HG03095 (cell line): ENCODE data around the gene KCNH5.
"Not testable (repeated sequence)": the region's sequence is repeated elsewhere in the genome, so short reads cannot be mapped to it uniquely, and the experiment has no call there.

Source experiments
- ATAC-seq: cut with Tn5 transposase; IDR thresholded peaks from one replicate; pipeline ENCODE4 v1.9.1; 2021; ENCODE audit warnings: moderate library complexity; ENCODE audit not compliant: unreplicated experiment

The KCNH5 gene

DNA sequence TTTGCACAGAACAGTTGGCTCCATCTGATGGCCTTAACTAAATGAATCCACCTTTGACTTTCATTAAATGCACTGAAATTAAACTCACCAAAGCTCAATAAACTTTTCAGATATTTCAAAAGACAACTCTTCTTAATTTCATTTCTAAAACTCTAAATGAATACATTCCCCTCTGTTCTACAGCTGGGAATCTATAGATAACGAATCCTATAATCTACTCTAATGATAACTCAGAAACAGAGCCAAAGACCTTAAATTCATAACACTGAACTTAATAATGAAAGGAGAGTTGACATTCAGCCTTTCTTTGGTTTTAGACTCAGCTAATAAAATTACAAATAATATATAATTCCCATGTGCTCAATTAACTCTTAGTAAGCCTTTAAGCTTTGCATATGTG is 150.5 kb downstream of the KCNH5 start:
- ATAC-seq, result no peak

DNA sequence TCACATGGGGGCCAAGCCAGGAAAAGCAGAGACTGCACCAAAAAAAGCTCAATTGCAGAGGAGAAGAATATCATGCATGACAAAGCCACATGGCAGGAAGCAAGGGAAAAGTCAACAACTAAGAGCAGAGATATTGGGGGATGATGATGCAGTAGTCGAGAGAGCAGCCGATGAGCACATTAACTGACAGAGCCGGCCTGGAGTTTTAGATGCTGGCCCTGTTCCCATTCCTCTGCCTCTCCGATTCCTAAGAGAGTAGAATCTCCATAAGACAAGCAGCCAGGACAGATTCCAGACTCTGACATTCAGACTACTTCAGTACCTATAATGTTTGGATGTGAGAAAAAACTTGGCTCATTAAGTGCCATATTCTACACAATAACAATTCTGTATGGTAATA is 155.9 kb downstream of the KCNH5 start:
- ATAC-seq, result no peak

DNA sequence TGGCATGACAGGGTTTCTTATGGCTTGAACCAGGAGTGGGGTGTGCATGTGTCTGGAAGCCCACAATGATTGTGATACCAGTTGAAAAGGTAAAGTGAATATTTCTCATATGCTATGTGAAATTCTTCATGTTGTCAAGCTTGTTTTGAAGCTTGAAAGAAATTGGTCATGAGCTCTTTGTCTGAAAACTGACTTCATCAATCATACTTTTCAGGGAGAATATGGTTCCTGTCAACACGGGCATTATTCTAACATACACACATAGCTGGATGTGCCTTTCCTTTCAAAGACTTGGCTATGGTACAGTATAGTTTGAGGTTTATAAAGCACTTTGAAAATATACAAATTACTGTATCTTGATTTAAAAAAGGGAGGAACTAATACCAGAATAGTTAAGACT is 158.8 kb downstream of the KCNH5 start:
- ATAC-seq, result no peak

DNA sequence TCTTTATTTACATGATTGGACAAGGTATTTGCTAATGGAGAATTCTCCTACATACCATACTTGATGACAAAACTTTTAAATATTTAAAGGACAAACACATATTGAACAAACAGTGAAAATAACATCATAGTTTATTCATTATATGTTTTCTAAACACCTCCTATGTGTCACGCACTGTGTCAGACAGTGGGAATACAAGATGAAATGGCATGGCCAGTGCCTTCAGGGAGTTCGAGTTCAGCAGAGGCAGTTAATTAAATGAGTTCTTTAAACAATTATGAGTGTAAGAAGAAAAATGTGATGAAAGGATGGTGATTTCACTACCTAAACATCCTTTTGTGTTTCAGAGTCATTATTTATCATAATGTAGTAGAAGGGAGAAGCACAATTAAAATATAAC is 159.8 kb downstream of the KCNH5 start:
- ATAC-seq, result no peak

DNA sequence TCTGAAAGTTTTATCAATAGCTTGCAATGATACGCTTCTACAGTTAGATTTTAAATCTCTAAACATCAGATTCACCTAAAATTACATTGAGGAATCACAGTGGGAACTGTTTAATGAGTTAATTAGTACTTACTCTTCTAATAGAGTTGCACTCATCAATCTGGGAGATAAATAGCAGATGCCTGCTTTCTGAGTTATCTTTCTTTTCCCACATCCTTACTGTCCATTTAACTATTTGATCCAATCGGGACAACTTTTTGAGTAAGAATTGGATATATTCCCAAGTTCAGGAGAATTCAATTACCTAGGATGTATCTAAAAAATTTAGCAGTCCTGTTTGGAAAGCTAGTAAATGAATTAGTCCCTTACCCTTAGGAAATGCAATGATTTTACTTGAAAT is 162.3 kb downstream of the KCNH5 start:
- ATAC-seq, result no peak

DNA sequence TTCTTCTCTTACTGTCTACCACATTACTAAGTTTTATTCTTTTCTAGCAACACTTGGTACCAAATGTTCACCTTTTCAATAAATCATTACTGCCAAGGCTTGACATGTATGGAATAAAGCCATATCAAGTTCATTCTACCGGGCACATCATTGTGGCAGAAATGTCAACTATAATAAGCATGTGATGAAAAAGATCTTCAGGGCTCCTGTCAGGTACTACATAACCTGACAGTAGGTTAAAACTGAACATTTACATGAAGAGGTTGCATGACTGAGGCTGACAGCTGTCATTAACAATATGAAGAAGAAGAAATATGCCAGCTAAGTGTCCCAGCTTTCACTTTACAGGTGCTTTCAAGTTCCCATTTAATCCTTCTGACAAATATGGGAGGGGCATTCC is 178.9 kb downstream of the KCNH5 start:
- ATAC-seq, result no peak

DNA sequence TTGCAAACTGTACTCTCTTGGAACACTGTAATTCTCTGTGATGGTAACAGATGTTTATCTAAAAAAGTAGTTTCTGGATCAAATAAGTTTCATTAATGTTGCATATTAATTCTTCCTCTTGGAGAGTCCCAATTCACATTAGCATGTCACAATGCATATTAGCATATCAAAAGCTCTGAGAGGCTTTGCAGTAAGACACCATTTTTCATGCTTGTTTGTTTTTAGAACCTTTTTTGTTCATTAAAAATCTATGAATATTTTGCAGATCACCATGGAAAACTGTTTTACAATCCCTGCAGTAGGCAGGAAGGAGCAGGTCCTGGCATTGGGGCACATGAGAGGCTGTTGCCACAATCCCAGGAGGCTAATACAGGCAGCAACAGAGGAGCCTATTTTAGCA is 180.7 kb downstream of the KCNH5 start:
- ATAC-seq, result no peak

DNA sequence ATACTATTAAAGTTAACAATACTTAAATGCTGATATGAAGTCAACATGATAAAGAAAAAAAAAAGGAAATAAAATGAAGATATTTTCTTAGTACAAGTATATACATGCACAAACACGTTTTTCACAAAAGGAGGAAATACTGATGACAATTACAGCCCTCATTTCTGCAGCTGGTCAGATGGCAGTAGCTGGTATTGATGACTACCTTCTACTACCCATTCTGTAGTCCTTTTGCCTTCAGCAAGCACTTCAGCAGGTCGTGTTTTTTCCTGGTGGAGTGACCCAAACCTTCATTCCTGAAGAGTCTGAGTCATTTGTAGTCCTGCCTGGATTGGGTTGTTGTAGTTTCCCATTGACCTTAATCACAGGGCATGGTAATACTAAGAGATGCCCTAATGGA is 187.2 kb downstream of the KCNH5 start:
- not testable (repeated sequence) for ATAC-seq

DNA sequence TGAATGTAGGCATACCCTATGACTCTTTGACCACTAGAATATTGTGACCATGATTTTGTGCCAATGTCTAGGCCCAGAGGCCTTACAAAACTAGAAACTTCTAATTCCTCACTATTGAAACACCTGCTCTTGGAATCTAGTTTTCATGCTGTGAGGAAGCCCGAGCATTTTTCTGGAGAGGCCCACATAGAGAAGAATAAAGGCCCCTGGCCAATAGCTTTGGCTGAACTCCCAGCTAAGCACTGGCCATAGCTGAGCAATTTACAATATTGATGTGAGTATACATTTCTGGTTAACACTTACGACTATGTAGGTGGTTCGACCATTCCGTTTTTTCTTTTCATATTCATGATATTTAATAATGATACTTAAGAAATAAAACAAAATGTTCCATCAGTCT is 190.3 kb downstream of the KCNH5 start:
- no peak for ATAC-seq

DNA sequence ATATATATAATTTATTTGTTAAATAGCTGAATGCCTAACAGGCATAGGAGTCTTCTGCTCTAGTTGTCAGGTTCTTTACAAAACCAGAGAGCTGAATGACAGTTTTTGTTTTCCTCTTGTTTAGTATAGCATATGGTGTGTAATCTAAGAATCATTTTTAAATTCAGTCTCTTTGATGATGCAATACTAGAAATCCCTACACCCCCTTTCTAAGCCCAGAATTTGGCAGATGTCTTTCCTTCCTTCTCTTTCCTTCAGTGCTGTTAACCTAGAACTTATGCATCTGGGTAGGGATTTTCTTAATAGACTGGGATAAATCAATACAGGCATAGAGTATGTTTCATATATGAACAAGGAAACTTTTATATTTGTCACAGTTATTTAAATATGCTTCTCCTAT is 198.1 kb downstream of the KCNH5 start:
- ATAC-seq, result no peak

DNA sequence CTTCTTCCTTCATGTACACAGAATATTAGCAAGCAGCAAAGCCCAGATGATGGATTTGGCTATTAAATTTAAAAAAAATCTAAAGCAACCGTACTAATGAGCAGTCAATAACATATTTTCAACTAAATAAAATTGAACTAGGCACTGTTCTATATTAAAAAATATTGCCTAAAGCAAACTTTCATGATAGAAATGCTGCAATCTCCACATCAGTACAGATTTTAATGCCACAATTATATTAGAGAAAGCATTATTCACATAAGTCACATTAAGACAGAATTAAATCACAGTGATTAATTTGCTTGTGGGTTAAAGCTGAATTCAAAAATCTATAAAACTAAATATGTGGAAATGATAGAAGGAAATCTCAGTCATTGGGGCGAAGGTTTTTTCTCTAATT is 200.7 kb downstream of the KCNH5 start:
- no peak for ATAC-seq

DNA sequence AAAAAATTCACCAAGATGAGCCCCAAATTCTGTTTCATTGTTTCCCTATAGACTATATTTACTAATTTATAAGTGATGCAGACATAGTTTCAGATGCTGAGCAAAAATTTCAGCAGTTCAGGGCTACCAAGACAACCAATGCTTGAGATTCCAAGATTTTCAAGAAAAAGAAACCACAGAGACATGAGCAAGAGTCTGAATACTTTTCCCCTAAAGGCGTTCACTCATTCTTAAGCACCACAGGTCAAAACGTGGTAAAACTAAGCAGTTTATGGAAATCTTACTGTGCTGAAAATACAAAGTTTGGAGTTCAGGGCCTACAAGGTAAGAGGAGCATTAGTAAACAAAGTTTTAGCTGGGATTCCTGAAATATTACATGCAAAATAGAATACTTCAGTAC is 221.2 kb downstream of the KCNH5 start:
- no peak for ATAC-seq

DNA sequence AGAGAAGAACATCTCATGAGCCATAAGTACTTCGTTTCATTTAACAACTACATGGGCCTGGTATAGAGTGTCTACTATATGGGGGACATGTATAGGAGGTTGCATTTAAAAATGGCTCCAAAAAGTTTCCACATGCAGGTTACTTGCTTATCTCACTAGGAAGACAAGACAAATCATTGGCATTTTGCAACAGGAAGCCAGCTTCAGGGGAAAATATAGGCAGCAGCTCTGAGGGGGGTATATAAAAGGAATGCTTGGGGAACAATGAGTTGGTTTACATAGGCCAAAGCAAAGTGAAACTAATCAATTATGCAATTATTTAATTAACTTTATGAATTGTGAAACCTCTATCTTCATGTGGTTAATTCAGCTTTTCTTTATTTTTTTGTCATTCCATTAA is 225.3 kb downstream of the KCNH5 start:
- ATAC-seq, result no peak

DNA sequence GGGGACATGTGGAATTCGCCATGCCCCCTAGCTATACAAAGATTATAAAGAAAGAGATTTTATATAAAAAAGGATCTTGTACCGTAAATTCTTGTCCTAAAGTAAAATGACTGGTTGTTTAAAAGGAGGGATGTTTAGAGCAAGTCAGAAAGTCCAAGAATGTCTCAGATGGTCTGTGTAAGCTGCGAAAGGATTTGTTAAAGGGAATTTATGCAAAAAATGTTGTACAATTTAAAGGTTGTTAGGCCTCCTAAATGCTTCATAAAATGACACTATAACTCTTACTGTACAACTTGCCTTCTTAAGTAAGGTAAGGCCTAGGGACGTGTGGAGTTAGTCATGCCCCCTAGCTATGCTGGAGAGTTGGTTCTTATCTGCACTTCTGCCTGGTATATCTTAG is 237.6 kb downstream of the KCNH5 start:
- no peak for ATAC-seq

DNA sequence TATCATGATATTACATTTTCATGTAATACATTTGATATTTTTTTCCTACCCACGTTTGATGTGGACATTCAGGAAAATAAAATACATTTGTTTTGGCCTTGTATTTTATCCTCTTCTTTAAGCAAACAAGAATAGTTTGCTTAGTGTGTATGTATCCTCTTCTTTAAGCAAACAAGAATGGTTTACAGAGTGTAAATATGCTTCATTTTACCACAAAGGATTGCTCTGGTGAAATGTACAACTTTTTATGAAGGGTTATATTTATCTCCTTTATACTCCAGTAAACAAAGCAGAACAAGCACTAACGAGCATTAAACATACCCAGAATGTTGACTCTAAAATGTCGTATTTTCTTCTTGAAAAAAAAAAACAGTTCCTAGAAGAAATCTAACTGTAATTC is 244.7 kb downstream of the KCNH5 start:
- ATAC-seq, result no peak

DNA sequence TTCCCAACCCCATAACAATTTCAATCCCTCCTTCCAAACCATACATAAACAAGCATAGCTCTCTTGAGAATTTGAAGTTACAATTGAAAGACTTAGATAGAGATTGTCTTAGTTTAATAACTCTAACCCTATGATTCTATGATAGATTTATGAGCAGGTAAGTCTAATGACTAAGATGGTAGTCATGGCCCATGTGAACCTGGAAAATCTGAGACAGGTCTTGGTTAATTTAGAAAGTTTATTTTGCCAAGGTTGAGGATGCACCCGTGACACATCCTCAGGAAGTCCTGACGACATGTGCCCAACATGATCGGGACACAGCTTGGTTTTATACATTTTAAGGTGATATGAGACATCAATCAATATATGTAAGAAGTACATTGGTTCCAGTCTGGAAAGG is 248.8 kb downstream of the KCNH5 start:
- no peak for ATAC-seq

DNA sequence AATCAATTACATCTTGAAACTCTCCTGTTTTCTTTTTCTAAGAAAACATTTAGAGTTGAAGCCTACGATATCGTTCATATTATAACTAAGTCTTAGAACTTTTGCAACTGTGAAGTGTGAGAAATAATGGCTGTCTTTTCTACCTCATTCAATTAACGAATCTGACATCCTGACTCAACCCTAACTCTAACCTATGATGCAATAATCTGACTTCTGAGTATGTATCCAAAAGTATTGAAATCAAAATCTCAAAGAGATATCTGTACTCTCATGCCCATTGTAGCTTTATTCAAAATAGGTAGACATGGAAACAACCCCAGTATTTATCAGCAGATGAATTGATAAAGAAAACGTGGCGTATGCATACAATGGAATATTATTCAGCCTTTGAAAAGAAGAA is 252.7 kb downstream of the KCNH5 start:
- no peak for ATAC-seq

DNA sequence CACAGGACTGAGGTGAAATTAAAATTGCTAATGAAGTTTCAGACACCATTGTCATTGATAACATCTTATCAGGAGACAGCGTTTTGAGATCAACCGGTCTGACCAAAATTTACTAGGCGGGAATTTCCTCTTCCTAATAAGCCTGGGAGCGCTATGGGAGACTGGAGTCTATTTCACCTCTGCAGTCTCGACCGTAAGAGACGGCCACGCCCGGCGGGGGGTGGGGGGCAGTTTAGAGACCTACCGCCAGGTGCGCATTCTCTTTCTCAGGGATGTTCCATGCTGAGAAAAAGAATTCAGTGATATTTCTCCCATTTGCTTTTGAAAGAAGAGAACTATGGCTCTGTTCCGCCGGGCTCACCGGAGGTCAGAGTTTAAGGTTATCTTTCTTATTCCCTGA is 263.9 kb downstream of the KCNH5 start:
- not testable (repeated sequence) for ATAC-seq

DNA sequence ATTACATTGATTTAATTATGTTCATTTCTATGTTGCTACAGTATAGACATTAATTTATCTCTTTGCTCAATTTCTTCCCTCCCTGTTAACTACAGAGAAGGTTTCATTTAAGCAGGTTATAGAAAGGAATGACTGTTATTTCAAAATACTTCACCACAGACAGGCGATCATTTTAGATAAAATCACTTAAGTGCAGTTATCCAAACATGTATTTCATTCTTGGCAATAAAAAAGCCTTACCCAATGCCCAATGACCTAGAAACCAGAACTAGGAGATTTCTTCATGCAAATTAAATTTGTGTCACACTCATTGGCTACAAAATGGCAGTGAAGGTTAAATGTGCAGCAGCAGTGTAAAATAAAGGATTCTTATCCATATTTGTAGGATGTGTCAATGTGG is 266.4 kb downstream of the KCNH5 start:
- no peak for ATAC-seq

DNA sequence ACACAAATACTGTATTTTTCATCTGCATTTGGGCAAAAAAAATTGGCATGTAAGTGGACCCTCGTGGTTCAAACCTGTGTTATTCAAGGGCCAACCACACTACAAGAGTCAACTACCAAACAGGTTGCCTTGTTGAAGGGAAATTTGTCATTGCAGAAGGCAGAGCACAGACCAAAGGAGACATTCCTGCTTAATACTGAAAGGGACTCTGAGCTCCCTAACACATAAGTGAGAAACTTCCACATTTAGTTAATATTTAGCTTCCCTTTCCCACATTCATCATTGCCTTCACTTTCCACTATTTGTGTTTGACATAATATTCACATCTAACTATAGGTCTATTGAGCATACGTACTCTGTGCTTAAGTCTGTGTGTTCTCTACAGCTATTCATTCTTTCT is 266.9 kb downstream of the KCNH5 start:
- no peak for ATAC-seq

DNA sequence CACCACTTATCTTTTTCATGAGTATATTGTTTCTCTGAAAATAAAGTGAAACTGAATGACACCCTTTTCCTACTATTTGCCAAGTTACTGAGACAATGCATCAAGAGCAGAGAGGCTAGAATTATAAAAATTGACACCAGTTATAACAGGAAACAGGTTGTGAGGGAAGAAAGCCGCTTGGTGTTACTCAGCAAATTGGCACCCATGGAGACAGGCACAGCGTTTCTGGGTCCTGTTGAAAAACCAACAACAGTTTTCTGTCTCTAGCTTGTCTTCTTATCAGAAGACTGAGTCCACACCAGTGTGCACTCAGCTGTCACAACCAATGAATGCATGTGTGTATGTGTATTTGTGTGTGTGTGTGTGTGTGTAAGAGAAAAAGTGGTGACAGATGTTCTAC is 267.7 kb downstream of the KCNH5 start:
- ATAC-seq, result no peak

DNA sequence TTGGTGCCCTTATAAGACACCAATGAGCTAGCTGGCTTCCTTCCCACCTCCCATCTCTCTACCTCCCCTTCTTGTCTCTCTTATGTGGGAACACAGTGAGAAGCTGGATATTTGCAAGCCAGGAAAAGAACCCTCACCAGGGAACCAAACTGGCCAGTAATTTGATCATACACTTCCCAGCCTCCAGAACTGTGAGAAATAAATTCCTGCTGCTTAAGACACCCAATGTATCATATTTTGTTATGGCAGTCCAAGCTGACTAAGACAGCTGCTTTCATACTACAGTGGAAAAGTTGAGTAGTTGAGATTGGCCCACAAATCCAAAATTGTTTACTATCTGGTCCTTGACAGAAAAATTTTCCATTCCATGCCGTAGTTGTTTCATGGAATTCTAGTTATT is 269.0 kb downstream of the KCNH5 start:
- ATAC-seq, result no peak

DNA sequence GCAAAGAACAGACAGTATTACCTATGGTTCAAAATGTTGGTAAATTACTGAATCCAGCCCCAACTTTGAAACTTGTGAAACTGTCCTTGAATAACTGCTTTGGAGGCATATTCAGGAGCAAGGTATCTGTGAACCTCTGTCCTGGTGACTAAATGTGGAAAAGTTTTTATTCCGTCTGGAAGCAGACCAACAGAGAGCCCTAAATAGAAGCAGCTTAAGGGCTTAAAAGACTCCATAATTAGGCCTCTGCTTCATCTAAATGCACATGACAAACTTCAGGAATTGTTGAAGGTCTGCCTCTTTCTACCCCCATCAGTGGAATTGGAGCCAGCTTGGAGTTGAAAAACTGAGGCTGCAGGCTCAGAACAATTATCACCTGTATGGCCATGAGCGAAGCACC is 276.5 kb downstream of the KCNH5 start:
- ATAC-seq, result no peak

DNA sequence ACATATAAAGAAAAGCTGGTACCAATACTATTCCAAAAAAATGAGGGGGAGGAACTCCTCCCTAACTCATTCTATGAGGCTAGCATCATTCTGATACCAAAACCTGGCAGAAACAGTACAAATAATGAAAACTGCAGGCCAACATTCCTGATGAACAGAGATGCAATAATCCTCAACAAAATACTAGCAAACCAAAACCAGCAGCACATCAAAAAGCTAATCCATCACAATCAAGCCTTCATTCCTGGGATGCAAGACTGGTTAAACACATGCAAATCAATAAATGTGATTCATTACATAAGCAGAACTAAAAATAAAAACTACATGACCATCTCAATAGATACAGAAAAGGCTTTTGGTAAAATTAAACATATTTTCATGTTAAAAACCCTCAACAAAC is 281.3 kb downstream of the KCNH5 start:
- no peak for ATAC-seq
